IMR-90 (cell line): ENCODE results near the gene MGAT5. TPM values are rescaled to one million over a fixed set of nuclear protein-coding genes. Genes with fewer than 3 reads are reported as not detected.

Experiments
- ATAC-seq: fragments of 200-7000 bp; cut with Tn5 transposase; 2 replicates; pipeline ENCODE4 v1.9.1; 2020; ENCODE audit warnings: low read depth, mild to moderate bottlenecking, moderate library complexity
- BruUV-seq: library from RNA; stranded (reverse); fragments of 400-500 nt; replicated peaks from 2 replicates; lab custom pipeline; 2021; lab: Mats Ljungman, UMichigan
- CTCF ChIA-PET: fragments of 300-600 bp; formaldehyde crosslinking; extraction: SDS; loops from one replicate; lab custom pipeline; 2021; ENCODE audit warnings: antibody characterized with exemption; lab: Yijun Ruan, JAX
- POLR2A ChIA-PET: fragments of 300-600 bp; sonication (Branson Sonifier 250); formaldehyde crosslinking; loops from one replicate; lab custom pipeline; 2022; ENCODE audit warnings: antibody characterized with exemption; ENCODE audit not compliant: unreplicated experiment; lab: Charles Lee
- DNase-seq: peaks from one replicate; pipeline ENCODE4 v3.0.0; 2013
- H2AFZ ChIP-seq: replicated peaks from 2 replicates; pipeline ENCODE3; 2013; ENCODE audit warnings: low read length, mild to moderate bottlenecking; ENCODE audit not compliant: poor library complexity
- H2AK5ac ChIP-seq: 2 replicates; pipeline ENCODE4 v1.6.1; 2013; ENCODE audit warnings: low read depth, low read length, inconsistent platforms
- H2AK9ac ChIP-seq: replicated peaks from 2 replicates; pipeline ENCODE3; 2013; ENCODE audit warnings: mild to moderate bottlenecking, low read depth, low read length, moderate library complexity; ENCODE audit not compliant: poor library complexity
- H2BK120ac ChIP-seq: 2 replicates; pipeline ENCODE4 v1.6.1; 2013; ENCODE audit warnings: low read depth, low read length, inconsistent platforms
- H2BK15ac ChIP-seq: 3 replicates; pipeline ENCODE4 v1.6.1; 2013; ENCODE audit warnings: low read depth, low read length, inconsistent platforms
- H2BK20ac ChIP-seq: 2 replicates; pipeline ENCODE4 v1.6.1; 2013; ENCODE audit warnings: low read depth, mild to moderate bottlenecking, inconsistent platforms, low read length, moderate library complexity
- H2BK5ac ChIP-seq: 2 replicates; pipeline ENCODE4 v1.6.1; 2013; ENCODE audit warnings: mild to moderate bottlenecking, low read depth, low read length, inconsistent platforms; ENCODE audit not compliant: poor library complexity, severe bottlenecking
- H3K14ac ChIP-seq: replicated peaks from 2 replicates; pipeline ENCODE4 v1.6.1; 2013; ENCODE audit warnings: low read depth, low read length, inconsistent platforms
- H3K18ac ChIP-seq: 2 replicates; pipeline ENCODE4 v1.6.1; 2013; ENCODE audit warnings: low read depth, low read length, control low read depth
- H3K23ac ChIP-seq: 2 replicates; pipeline ENCODE4 v1.6.1; 2013; ENCODE audit warnings: low read depth, low read length, inconsistent platforms
- H3K27ac ChIP-seq: 2 replicates; pipeline ENCODE4 v1.5.1; 2013; ENCODE audit warnings: mild to moderate bottlenecking, control low read depth, low read length; ENCODE audit not compliant: insufficient read depth
- H3K27me3 ChIP-seq: 2 replicates; pipeline ENCODE4 v1.6.1; 2013; ENCODE audit warnings: low read length; ENCODE audit not compliant: control insufficient read depth, insufficient read depth
- H3K36me3 ChIP-seq: 2 replicates; pipeline ENCODE4 v1.6.1; 2013; ENCODE audit warnings: low read length, mixed read lengths; ENCODE audit not compliant: control insufficient read depth, insufficient read depth
- H3K4ac ChIP-seq: 2 replicates; pipeline ENCODE4 v1.6.1; 2013; ENCODE audit warnings: low read depth, low read length, inconsistent platforms
- H3K4me1 ChIP-seq: 2 replicates; pipeline ENCODE4 v1.6.1; 2013; ENCODE audit warnings: low read length, mixed read lengths; ENCODE audit not compliant: control insufficient read depth, insufficient read depth
- H3K4me2 ChIP-seq: 2 replicates; pipeline ENCODE4 v1.6.1; 2013; ENCODE audit warnings: low read depth, mild to moderate bottlenecking, control low read depth, low read length, moderate library complexity
- H3K4me3 ChIP-seq: 2 replicates; pipeline ENCODE4 v1.5.1; 2013; ENCODE audit warnings: low read depth, mild to moderate bottlenecking, control low read depth, low read length, moderate library complexity; ENCODE audit not compliant: insufficient read depth
- H3K56ac ChIP-seq: 2 replicates; pipeline ENCODE4 v1.6.1; 2013; ENCODE audit warnings: low read length, inconsistent platforms; ENCODE audit not compliant: insufficient read depth; ENCODE audit errors: extremely low read depth
- H3K79me1 ChIP-seq, 2 experiments: 2 replicates each; pipeline ENCODE4 v1.6.1; 2013; ENCODE audit warnings: low read length in 2 of 2, inconsistent platforms in 1 of 2, low read depth in 1 of 2
- H3K9ac ChIP-seq: 2 replicates; pipeline ENCODE4 v1.6.1; 2013; ENCODE audit warnings: low read depth, low read length, control low read depth
- H3K9me1 ChIP-seq: 2 replicates; pipeline ENCODE4 v1.6.1; 2013; ENCODE audit warnings: low read length, inconsistent platforms; ENCODE audit not compliant: insufficient read depth
- H3K9me3 ChIP-seq: 2 replicates; pipeline ENCODE4 v1.6.1; 2013; ENCODE audit warnings: low read length; ENCODE audit not compliant: control insufficient read depth, insufficient read depth
- H4K20me1 ChIP-seq: 2 replicates; pipeline ENCODE4 v1.6.1; 2013; ENCODE audit warnings: low read length, inconsistent platforms; ENCODE audit not compliant: insufficient read depth
- H4K5ac ChIP-seq: 2 replicates; pipeline ENCODE4 v1.6.1; 2013; ENCODE audit warnings: mild to moderate bottlenecking, low read depth, low read length, control low read depth
- H4K8ac ChIP-seq, 2 experiments: 2 replicates each; pipeline ENCODE4 v1.6.1; 2013; ENCODE audit warnings: low read depth in 2 of 2, low read length in 2 of 2, control low read depth in 1 of 2, inconsistent platforms in 1 of 2
- H4K91ac ChIP-seq: 2 replicates; pipeline ENCODE4 v1.6.1; 2013; ENCODE audit warnings: low read depth, low read length, inconsistent platforms; ENCODE audit not compliant: insufficient read depth
- BHLHE40 ChIP-seq: fragments of 150-350 bp; IDR thresholded peaks from 2 replicates; pipeline ENCODE4 v1.6.1; 2016; ENCODE audit warnings: mild to moderate bottlenecking, low read depth, low read length
- CHD1 ChIP-seq: IDR thresholded peaks from 2 replicates; pipeline ENCODE4 v1.6.1; 2012; ENCODE audit warnings: low read depth, low read length, improper control_type of control experiment
- ELK1 ChIP-seq: fragments of 150-350 bp; IDR thresholded peaks from 2 replicates; pipeline ENCODE4 v1.6.1; 2016; ENCODE audit warnings: low read depth, mild to moderate bottlenecking, low read length, moderate library complexity, borderline replicate concordance
- MXI1 ChIP-seq: IDR thresholded peaks from 2 replicates; pipeline ENCODE4 v1.6.1; 2012; ENCODE audit warnings: low read depth, mild to moderate bottlenecking, low read length, moderate library complexity, borderline replicate concordance
- POLR2A ChIP-seq: IDR thresholded peaks from 2 replicates; pipeline ENCODE4 v1.6.1; 2012; ENCODE audit warnings: mild to moderate bottlenecking, low read depth, low read length
- RFX5 ChIP-seq: IDR thresholded peaks from 2 replicates; pipeline ENCODE4 v1.8.0; 2012; ENCODE audit warnings: low read depth, mild to moderate bottlenecking, low read length, moderate library complexity
- SMC3 ChIP-seq: fragments of 150-350 bp; IDR thresholded peaks from 2 replicates; pipeline ENCODE4 v1.6.1; 2016; ENCODE audit warnings: low read depth, mild to moderate bottlenecking, antibody characterized with exemption, low read length, moderate library complexity
- USF2 ChIP-seq: fragments of 150-350 bp; IDR thresholded peaks from 2 replicates; pipeline ENCODE4 v1.6.1; 2017; ENCODE audit warnings: mild to moderate bottlenecking, antibody characterized with exemption, low read length, low read depth
- WGBS, 2 experiments: methylation state at CpG; one replicate each; pipeline versions ENCODE4 v1.1.5 to v1.1.7; 2013; ENCODE audit warnings: missing lambda C conversion rate in 2 of 2; ENCODE audit not compliant: insufficient read length in 1 of 2; ENCODE audit errors: extremely low coverage in 2 of 2; 5-methylcytosine and 5-hydroxymethylcytosine counted together
- dilution Hi-C: fragments of 300-500 bp; cut with HindIII; formaldehyde crosslinking; loops from one replicate; pipeline ENCODE4 v1.14.3; 2018; ENCODE audit warnings: low sequenced_read_pairs; ENCODE audit not compliant: unreplicated experiment
- in situ Hi-C: fragments of 300-500 bp; cut with MboI; formaldehyde crosslinking; loops from 3 replicates; pipeline ENCODE4 v1.14.3; 2019; ENCODE audit warnings: low sequenced_read_pairs, inconsistent platforms, mixed read lengths
- intact Hi-C: fragments of 100-400 bp; cut with micrococcal nuclease; formaldehyde crosslinking; loops from 2 replicates; pipeline ENCODE4 v1.10.0; 2022
- polyA plus RNA-seq, 3 experiments: library from polyadenylated mRNA; depleted of rRNA; stranded (reverse); fragments of >200 nt; gene quantifications; 2 replicates each; pipeline ENCODE4 v1.2.3, GENCODE V29; 2012; ENCODE audit warnings: low replicate concordance in 1 of 3
- total RNA-seq: library from RNA; depleted of rRNA; stranded (reverse); fragments of >200 nt; gene quantifications from 2 replicates; pipeline ENCODE4 v1.2.3, GENCODE V29; 2012

The MGAT5 gene
- total and polyA plus RNA-seq, 2 of the 4 experiments (the other 2 are of a cell fraction): 22.9 to 59.9 TPM

GRCh38 chr2:134206573-134206972 is 47.3 kb upstream of the MGAT5 start:
- peak overlapping the region; percentile 18; the same call in 1 of the 2 replicates for H2AK5ac ChIP-seq
- no peak overlapping the region for H2AFZ ChIP-seq
- dilution Hi-C loops: no loop called here
- H3K4me2 ChIP-seq: no peak overlapping the region
- H2BK15ac ChIP-seq: no peak overlapping the region
- no peaks in the 10 kb centered on the region for H3K9me3 ChIP-seq
- H3K36me3 ChIP-seq: no peaks in the 10 kb centered on the region
- H3K18ac ChIP-seq: no peak overlapping the region; the same call in 1 of the 2 replicates
- no peak overlapping the region for H3K4me3 ChIP-seq
- peak; percentile 66 for DNase-seq
- WGBS, 2 experiments: no CpG with 5 or more reads among the region's 5 CpGs
- peaks cover 15% of the 10 kb centered on the region for H3K9me1 ChIP-seq
- TF ChIP-seq CHD1 (no peak), ELK1 (no peak), USF2 (no peak), POLR2A (no peak), RFX5 (no peak), MXI1 (no peak), BHLHE40 (no peak), SMC3 (no peak)
- H3K79me1 ChIP-seq: peaks cover 33 to 61% of the 10 kb centered on the region in 2 experiments
- in situ Hi-C loops: no loop called here
- peaks cover 63% of the 10 kb centered on the region for H4K20me1 ChIP-seq
- intact Hi-C loops: loop anchor here (5.0 kb wide), 2 partner anchors 89 to 319 kb away; no protein-coding TSS in a partner anchor
- H2BK20ac ChIP-seq: no peak overlapping the region
- H3K4me1 ChIP-seq: peaks cover 19% of the 10 kb centered on the region
- ChIA-PET CTCF (interaction anchor here (0.7 to 2.0 kb wide), 6 partner anchors 8 to 88 kb away, joined by 3 to 6 read pairs (median 4); no protein-coding TSS in a partner anchor), POLR2A (interaction anchor here (0.6 kb wide), 1 partner anchor 17 kb away, joined by 7 read pairs; no protein-coding TSS in a partner anchor)
- H2AK9ac ChIP-seq: no peak overlapping the region
- no TSS peak for BruUV-seq
- H3K14ac ChIP-seq: no peak overlapping the region
- H3K9ac ChIP-seq: no peak overlapping the region
- H3K27me3 ChIP-seq: no peaks in the 10 kb centered on the region
- H2BK5ac ChIP-seq: no peak overlapping the region
- no peak overlapping the region for H3K4ac ChIP-seq
- H3K27ac ChIP-seq: no peak overlapping the region
- H4K8ac ChIP-seq: 0 out of 4 replicates have a peak overlapping the region, but pooled peaks of 1 of the 2 experiments have one; percentile 37
- H4K91ac ChIP-seq: no peak overlapping the region
- H2BK120ac ChIP-seq: no peak overlapping the region
- no peak overlapping the region for H3K23ac ChIP-seq
- no peak overlapping the region for H3K56ac ChIP-seq
- no peak overlapping the region for H4K5ac ChIP-seq
- peak; percentile 55 for ATAC-seq
